Dermis microvascular lymphatic vessel endothelial cell (primary cell): ENCODE results near the gene OR4Q3. TPM values are rescaled to one million over a fixed set of nuclear protein-coding genes. Genes with fewer than 3 reads are reported as not detected.
"Not testable (repeated sequence)": the region's sequence is repeated elsewhere in the genome, so short reads cannot be mapped to it uniquely, and the experiment has no call there.

ENCODE experiments used
- DNase-seq, 2 donors: peaks; one replicate each; pipeline versions ENCODE4 v3.0.0 to v3.0.0-alpha.2; 2010; ENCODE audit warnings: low read depth in 2 of 2
- total RNA-seq: library from RNA; depleted of rRNA; stranded (reverse); fragments of >200 nt; gene quantifications from 2 replicates; pipeline ENCODE4 v1.2.1, GENCODE V29; 2014

The OR4Q3 gene
- total RNA-seq, result not detected in 2 replicates

- DNase-seq, result no peak
Observed at GRCh38 chr14:19743256-19743655, at the start of gene OR4Q3. TSS of gene OR4Q3 (plus strand) at chr14:19743571.

GRCh38 chr14:19729359-19729758 is 14.0 kb upstream of the OR4Q3 start:
- DNase-seq, result no peak

GRCh38 chr14:19729763-19730162 is 13.6 kb upstream of the OR4Q3 start:
- DNase-seq, result no peak

- not testable (repeated sequence) for DNase-seq
Observed at GRCh38 chr14:19733893-19734292, 9.5 kb upstream of the OR4Q3 start.

GRCh38 chr14:19752316-19752715 is 8.9 kb downstream of the OR4Q3 start:
- not testable (repeated sequence) for DNase-seq

- DNase-seq, result no peak
Observed at GRCh38 chr14:19754172-19754571, 10.8 kb downstream of the OR4Q3 start.

GRCh38 chr14:19771491-19771890 is 28.1 kb downstream of the OR4Q3 start:
- not testable (repeated sequence) for DNase-seq

GRCh38 chr14:19771895-19772430 is 28.6 kb downstream of the OR4Q3 start:
- DNase-seq, result no peak

GRCh38 chr14:19772454-19772853 is 29.1 kb downstream of the OR4Q3 start:
- DNase-seq, result not testable (repeated sequence)

- not testable (repeated sequence) for DNase-seq
Observed at GRCh38 chr14:19773204-19773603, 29.8 kb downstream of the OR4Q3 start, which contains the start of gene OR4M1. TSS of gene OR4M1 (plus strand) at chr14:19773504. CDS start at chr14:19780323, 6,819 bp downstream.

GRCh38 chr14:19775587-19775986 is 32.2 kb downstream of the OR4Q3 start:
- DNase-seq, result no peak

GRCh38 chr14:19785848-19786247 is 42.5 kb downstream of the OR4Q3 start:
- not testable (repeated sequence) for DNase-seq

- not testable (repeated sequence) for DNase-seq
Observed at GRCh38 chr14:19787318-19787717, 43.9 kb downstream of the OR4Q3 start.

- DNase-seq, result not testable (repeated sequence)
Observed at GRCh38 chr14:19788150-19788549, 44.8 kb downstream of the OR4Q3 start.

- not testable (repeated sequence) for DNase-seq
Observed at GRCh38 chr14:19796520-19797108, 53.2 kb downstream of the OR4Q3 start.

Other genes with a start within 250 kb of the OR4Q3 start
- not detected in 2 replicates for gene OR11H2, start 29.7 kb upstream of the OR4Q3 start, total RNA-seq
- gene OR4M1, start 29.9 kb downstream of the OR4Q3 start, total RNA-seq, result not detected in 2 replicates
- not detected in 2 replicates for gene OR4N2, start 60.2 kb downstream of the OR4Q3 start, total RNA-seq
- not detected in 2 replicates for gene OR4K2, start 131.6 kb downstream of the OR4Q3 start, total RNA-seq
- not detected in 2 replicates for gene OR4K5, start 177.0 kb downstream of the OR4Q3 start, total RNA-seq
- not detected in 2 replicates for gene OR4K1, start 187.3 kb downstream of the OR4Q3 start, total RNA-seq
- not detected in 2 replicates for gene OR4K15, start 232.0 kb downstream of the OR4Q3 start, total RNA-seq